NCI-H82 treated with DMSO at 0.1 percent for 48 hours (cell line): ENCODE data around the gene SNX2.
"Not testable (repeated sequence)": the region's sequence is repeated elsewhere in the genome, so short reads cannot be mapped to it uniquely, and the experiment has no call there.

ENCODE experiments used
- DNase-seq: peaks from one replicate; lab custom pipeline; 2025; ENCODE audit not compliant: unreplicated experiment; lab: John Stamatoyannopoulos, UW

SNX2 gene

DNA sequence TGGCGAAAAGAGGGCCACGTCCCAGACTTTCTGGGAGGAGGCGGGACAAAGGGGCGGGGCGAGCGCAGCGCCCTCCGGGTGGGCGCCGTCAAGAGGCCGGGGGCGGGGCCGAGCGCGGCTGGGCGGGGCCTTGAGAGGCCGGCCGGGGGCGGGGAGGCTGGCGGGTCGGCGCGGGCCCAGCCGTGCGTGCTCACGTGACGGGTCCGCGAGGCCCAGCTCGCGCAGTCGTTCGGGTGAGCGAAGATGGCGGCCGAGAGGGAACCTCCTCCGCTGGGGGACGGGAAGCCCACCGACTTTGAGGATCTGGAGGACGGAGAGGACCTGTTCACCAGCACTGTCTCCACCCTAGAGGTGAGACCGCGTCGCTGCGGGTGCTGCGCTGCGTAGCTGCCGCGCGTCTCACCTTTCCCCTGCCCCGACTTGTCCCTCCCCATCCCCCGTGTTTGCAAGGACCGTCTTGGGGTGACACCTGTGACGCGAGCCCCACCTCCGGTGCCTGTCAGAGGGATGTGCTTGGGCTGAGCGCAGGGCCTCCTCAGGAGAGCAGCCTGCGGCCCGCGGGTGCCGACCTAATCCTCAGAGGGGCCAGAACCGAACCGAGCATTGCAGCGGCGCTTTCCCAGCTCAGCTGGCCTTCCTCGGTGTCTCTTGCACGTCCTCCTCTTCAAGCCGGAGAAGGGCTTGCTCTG is at the start of gene SNX2:
TSS of gene SNX2 (plus strand) at position 220 of the 689 bp plus-strand sequence. CDS start at position 244, 24 bp downstream.
- peak; percentile 19 for DNase-seq

- no peak for DNase-seq
Observed at GRCh38 chr5:122727112-122727541, 47.8 kb upstream of the SNX2 start.

- no peak for DNase-seq
Observed at GRCh38 chr5:122730037-122730436, 44.8 kb upstream of the SNX2 start.

GRCh38 chr5:122730456-122730855 is 44.4 kb upstream of the SNX2 start:
- DNase-seq = no peak

DNA sequence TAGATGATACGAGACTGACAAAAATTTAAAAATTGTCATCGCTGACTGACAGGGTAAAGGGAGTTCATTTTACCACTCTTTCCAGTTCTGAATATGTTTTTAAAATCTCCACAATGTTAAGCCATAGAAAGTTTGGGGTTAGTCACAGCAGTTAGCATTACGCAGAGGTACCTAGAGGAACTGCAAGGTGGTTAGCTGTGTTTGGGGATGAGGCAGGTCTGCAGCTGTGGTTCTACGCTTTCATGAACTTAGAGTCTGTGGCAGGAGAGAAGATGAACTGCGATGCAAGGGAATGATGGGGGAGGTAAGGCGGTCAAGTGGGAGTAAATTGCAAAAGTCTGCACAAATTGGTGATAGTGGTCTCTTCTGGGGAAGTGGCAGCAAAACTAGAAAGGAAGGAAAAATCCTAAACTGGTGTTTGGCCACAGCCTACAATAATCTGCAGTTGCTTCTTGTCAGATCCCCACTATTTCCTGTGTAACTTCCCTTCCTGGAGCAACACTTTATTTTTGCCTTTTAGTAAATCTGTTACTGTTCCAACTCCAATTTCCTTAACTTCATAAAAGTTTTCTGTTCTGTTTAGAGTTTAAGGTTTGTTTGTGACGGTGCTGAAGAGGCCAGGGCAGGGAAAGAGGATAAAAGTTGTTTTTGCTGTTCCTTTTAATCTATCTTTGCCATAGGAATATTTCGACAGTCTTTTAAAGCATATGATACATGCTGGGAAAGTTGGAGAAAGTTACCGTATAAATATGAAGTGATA is 38.6 kb upstream of the SNX2 start:
- no peak for DNase-seq

DNA sequence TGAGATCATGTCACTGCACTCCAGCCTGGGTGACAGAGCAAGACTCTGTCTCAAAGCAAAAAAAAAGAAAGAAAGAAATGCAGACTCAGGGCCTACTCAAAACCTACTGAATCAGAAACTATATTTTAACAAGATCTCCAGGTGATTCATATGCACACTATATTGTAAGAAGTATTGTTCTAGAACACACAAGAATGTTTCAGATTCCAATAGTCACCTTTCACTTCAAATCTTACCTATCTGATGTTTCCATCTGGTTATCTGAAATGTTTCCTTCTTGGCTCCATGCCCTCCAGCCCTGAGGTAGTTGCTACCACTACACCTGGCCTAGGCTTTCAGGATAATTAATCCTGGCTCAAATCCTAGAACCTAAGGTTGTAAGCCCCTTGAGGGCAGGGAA is 36.8 kb upstream of the SNX2 start:
- DNase-seq = no peak

DNA sequence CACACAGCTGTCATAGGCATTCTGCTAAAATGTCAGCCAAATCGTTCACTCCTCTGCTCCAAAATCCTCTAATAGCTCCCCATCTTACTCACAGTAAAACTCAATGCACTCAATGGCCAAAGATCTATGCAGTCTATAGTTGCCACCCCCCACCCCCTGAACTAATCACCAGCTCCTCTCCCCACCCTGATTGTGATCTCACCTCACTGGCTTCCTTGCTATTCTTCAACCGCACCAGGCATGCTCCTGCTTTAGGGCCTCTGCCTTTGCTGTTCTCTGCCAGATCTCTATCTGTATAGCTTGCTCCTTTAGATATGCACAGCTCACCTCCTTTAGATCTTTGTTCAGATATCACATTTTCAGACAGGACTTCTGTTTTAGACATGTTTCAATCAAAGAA is 33.2 kb upstream of the SNX2 start:
- no peak for DNase-seq

DNA sequence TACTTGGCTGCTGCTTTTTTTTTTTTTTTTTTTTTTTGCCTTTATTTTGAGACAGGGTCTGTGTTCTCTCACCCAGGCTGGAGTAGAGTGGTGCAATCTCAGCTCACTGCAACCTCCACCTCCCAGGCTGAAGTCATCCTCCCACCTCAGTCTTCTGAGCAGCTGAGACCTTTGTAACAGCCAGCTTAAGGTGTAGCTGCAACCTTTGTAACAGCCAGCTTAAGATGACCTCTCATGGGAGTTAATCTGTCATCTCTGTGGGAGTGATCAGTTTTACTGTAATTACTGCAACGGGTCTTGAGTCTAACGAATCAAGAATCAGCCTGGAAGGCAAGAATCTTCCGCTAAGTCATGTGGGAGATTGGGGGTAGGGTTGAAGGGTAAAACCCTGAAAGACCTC is 31.6 kb upstream of the SNX2 start:
- no peak for DNase-seq

GRCh38 chr5:122745597-122745996 is 29.3 kb upstream of the SNX2 start:
- no peak for DNase-seq

GRCh38 chr5:122749886-122750285 is 25.0 kb upstream of the SNX2 start:
- DNase-seq = no peak

DNA sequence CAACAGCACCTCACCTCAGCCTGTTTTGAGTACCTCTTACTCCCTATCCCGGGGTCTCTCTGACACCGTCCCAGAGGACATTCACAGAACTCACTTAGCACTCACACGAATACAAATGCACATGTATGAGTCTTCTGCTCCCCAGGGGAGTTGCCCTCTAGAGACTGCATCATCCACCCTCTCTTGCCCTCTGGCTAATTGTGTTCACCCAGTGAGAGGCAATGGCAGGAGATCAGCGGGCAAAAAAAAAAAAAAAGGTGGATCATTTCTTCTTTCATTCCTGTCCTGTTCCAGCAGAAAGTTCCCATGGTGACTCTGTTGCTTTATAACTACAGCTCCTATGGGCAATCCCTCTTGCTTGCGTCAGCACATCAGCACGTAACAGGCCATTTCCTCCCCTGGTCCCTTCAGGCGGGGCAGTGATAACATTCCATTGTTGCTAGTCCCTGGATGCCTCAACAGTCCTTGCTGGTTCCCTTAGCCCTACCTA is 23.5 kb upstream of the SNX2 start:
- no peak for DNase-seq

DNA sequence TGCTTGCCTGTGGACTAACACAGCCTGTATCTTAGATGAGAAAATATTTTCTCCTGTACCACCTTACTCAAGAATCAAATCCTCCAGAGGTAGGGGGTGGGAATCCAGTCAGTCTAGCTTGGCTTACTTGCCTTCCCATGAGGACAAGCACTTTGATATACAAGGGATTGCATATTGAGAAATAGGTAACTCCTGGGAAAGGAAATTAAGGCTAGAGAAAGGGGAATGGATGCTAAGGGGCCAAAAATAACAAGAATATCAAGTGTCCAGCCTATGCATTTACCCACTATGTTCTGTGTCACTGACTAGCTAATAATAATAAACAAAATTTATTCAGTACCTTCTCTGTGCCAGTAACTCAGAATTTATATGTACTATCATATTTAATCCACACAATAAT is 21.4 kb upstream of the SNX2 start:
- DNase-seq = no peak

DNA sequence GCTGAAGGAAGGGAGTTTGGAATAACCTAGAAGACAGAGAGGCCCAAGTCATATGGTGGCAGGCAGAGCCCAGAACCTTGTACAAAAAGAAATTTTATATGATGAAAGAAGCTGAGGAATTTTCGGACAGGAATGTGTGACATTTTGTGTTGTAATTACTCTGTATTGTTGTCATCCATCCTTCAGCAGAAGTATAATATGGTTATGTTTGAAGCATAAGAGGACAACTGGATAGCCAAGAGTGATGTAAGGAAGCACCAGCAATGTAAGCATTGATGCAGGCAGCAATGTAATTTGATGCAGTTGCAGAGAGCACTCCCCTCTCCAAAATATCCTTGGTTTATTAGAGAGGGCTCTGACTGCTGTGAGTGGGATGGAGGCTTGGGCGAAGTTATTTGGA is 19.1 kb upstream of the SNX2 start:
- DNase-seq = no peak

DNA sequence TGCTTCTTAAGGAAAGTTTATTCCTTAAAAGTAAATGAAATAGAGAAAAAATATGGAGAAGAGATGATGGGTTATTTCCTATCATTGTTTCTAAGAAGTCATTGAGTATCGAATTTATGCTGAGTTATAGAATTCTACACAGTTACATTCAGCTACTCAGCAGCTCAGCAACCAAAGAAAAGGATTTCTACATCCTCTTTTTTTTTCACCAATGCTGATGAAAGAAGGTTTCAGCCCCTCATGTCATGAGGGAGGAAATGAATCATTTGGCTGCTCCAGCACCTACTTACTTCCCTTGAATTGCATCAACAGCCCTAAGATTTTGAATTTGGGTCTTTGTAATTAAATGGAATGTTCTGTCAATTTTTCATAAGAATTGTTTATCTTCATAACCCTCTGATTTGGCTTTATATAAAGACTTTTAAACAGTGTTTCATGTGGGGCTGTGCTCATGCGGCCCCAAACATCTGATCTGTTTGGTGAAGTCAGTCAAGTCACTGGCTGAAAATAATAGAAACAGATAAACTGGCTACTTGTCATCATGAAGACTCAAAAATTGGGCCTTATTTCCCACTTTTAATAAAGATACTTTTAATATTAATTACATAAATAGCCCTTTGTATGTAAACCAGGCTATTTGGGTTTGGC is 18.5 kb upstream of the SNX2 start:
- DNase-seq = no peak

- no peak for DNase-seq
Observed at GRCh38 chr5:122757285-122757684, 17.6 kb upstream of the SNX2 start.

GRCh38 chr5:122759241-122760070 is 15.4 kb upstream of the SNX2 start:
- DNase-seq = no peak

DNA sequence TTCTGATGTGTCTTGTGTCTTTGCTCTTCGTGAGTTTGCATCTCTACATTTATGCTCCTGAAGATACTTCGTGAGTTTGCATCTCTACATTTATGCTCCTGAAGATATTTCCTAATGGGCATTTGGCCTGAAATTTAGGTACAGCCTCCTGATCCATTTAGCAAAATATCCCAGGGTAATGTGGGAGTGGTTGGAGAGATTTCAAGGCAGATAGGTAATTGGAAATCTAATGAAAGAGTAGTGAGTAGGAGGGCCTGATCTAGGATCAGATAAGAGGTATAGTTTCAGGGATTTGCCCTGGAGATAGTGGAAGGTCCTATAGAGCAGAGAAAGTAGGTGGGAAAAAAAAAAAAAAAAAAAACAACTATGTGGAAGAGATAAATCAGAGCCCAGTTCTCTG is 14.6 kb upstream of the SNX2 start:
- no peak for DNase-seq

- DNase-seq = no peak
Observed at GRCh38 chr5:122761115-122761514, 13.8 kb upstream of the SNX2 start.

DNA sequence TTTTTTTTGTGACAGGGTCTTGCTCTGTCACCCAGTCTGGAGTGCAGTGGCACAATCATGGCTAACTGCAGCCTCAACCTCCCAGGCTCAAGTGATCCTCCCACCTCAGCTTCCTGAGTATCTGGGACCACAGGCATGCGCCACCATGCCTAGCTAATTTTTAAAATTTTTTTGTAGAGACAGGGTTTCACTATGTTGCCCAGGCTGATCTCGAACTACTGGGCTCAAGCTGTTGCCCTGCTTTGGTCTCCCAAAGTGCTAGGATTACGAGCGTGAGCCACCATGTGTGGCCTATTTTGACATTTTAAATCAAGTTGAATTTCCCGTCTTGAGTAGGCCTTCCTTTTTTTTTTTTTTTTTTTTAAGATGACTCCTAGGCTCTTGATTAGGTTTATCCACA is 13.0 kb upstream of the SNX2 start:
- DNase-seq = not testable (repeated sequence)

- DNase-seq = no peak
Observed at GRCh38 chr5:122766130-122766529, 8.8 kb upstream of the SNX2 start.

- DNase-seq = no peak
Observed at GRCh38 chr5:122770477-122770876, 4.4 kb upstream of the SNX2 start.
